PC-3 (cell line): ENCODE data around the gene MCF2L2. TPM values are rescaled to one million over a fixed set of nuclear protein-coding genes. Genes with fewer than 3 reads are reported as not detected.

Experiments
- ATAC-seq: fragments of 200-7000 bp; cut with Tn5 transposase; 2 replicates; pipeline ENCODE4 v1.9.1; 2020; ENCODE audit warnings: mild to moderate bottlenecking, moderate library complexity
- BruUV-seq: library from RNA; stranded (reverse); fragments of 400-500 nt; replicated peaks from 2 replicates; lab custom pipeline; 2021; lab: Mats Ljungman, UMichigan
- CTCF ChIA-PET: fragments of 300-600 bp; sonication (Branson Sonifier 250); formaldehyde crosslinking; loops from one replicate; lab custom pipeline; 2022; ENCODE audit warnings: antibody characterized with exemption; lab: Charles Lee
- POLR2A ChIA-PET: fragments of 300-600 bp; sonication (Branson Sonifier 250); formaldehyde crosslinking; loops from one replicate; lab custom pipeline; 2022; ENCODE audit warnings: antibody characterized with exemption; ENCODE audit not compliant: unreplicated experiment; lab: Charles Lee
- DNase-seq: peaks from one replicate; pipeline ENCODE4 v3.0.0-alpha.2; 2015
- H2AFZ ChIP-seq: fragments of 300-600 bp; sonication (generic); 2 replicates; pipeline ENCODE4 v1.6.0; 2016; ENCODE audit warnings: antibody characterized with exemption, low read length
- H3F3A ChIP-seq: fragments of 300-600 bp; sonication (generic); one replicate; pipeline ENCODE4 v1.6.0; 2017; ENCODE audit warnings: antibody characterized with exemption, low read length, control low read depth, mild to moderate bottlenecking; ENCODE audit not compliant: unreplicated experiment
- H3K27ac ChIP-seq: fragments of 300-600 bp; sonication (generic); 2 replicates; pipeline ENCODE4 v1.5.1; 2016; ENCODE audit warnings: mild to moderate bottlenecking, low read length
- H3K27me3 ChIP-seq: fragments of 300-600 bp; sonication (generic); 2 replicates; pipeline ENCODE4 v1.6.1; 2016; ENCODE audit warnings: low read length, mixed read lengths
- H3K36me3 ChIP-seq: fragments of 300-600 bp; sonication (generic); 2 replicates; pipeline ENCODE4 v1.6.1; 2016; ENCODE audit warnings: low read depth, mixed run types, low read length, mixed read lengths
- H3K4me1 ChIP-seq: fragments of 300-600 bp; sonication (generic); 2 replicates; pipeline ENCODE4 v1.5.1; 2016; ENCODE audit warnings: low read length; ENCODE audit not compliant: insufficient read depth
- H3K4me2 ChIP-seq: fragments of 300-600 bp; sonication (generic); 2 replicates; pipeline ENCODE4 v1.6.0; 2016; ENCODE audit warnings: low read length
- H3K4me3 ChIP-seq: fragments of 300-600 bp; sonication (generic); 2 replicates; pipeline ENCODE4 v1.5.1; 2016; ENCODE audit warnings: mild to moderate bottlenecking, low read length, mixed read lengths
- H3K79me2 ChIP-seq: fragments of 300-600 bp; sonication (generic); 2 replicates; pipeline ENCODE4 v1.6.1; 2017; ENCODE audit warnings: low read length, mixed read lengths
- H3K9ac ChIP-seq: fragments of 300-600 bp; sonication (generic); 2 replicates; pipeline ENCODE4 v1.6.0; 2016; ENCODE audit warnings: mild to moderate bottlenecking, low read length
- H3K9me2 ChIP-seq: fragments of 300-600 bp; sonication (generic); replicated peaks from 2 replicates; pipeline ENCODE4 v1.6.1; 2016; ENCODE audit warnings: mixed run types, low read length, mixed read lengths
- H3K9me3 ChIP-seq: fragments of 300-600 bp; sonication (generic); 2 replicates; pipeline ENCODE4 v1.6.1; 2016; ENCODE audit warnings: low read length, mixed read lengths
- H4K20me1 ChIP-seq: fragments of 300-600 bp; sonication (generic); 2 replicates; pipeline ENCODE4 v1.6.1; 2016; ENCODE audit warnings: low read length, mixed read lengths
- CTCF ChIP-seq: fragments of 300-600 bp; sonication (generic); conservative IDR thresholded peaks from 2 replicates; pipeline ENCODE4 v1.5.1; 2017; ENCODE audit warnings: antibody characterized with exemption, low read depth, mild to moderate bottlenecking, low read length
- EZH2 ChIP-seq: fragments of 300-600 bp; sonication (generic); IDR thresholded peaks from one replicate; pipeline ENCODE4 v1.6.1; 2017; ENCODE audit warnings: antibody characterized with exemption, mild to moderate bottlenecking, low read length; ENCODE audit not compliant: unreplicated experiment
- EZH2phosphoT487 ChIP-seq: fragments of 300-600 bp; sonication (generic); IDR thresholded peaks from 2 replicates; pipeline ENCODE4 v1.6.1; 2018; ENCODE audit warnings: mild to moderate bottlenecking, antibody characterized with exemption, low read length, borderline replicate concordance
- intact Hi-C: fragments of 100-400 bp; cut with micrococcal nuclease; formaldehyde crosslinking; loops from 2 replicates; pipeline ENCODE4 v1.9.0; 2023
- total RNA-seq: library from RNA; depleted of rRNA; stranded (reverse); fragments of >200 nt; gene quantifications from 2 replicates; pipeline ENCODE4 v1.2.3, GENCODE V29; 2014

Gene MCF2L2
- total RNA-seq, 1 experiment from 2014 or later: 3.6 TPM

DNA sequence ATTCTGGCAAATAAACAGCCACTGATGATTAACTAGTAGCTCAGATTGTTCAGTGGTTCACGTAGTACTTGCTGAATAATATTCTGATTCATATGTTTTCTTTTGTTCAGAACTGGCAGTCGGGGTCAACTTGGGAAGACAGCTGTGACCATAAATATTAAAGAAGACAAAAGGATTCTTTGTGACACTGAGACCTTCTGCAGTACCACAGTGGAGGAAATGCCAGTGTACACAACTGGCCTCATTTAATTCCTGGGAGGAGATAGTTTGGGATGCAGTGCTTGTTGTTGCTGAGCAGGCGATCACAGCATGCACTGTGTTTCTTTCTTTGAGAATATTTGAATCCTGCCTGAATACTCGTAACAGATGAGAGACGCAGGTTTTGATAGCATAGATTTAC is 26.7 kb upstream of the MCF2L2 start:
- H3K27ac ChIP-seq: peak overlapping the region; percentile 65
- POLR2A ChIA-PET: no interaction called here

GRCh38 chr3:183454064-183454463 is 25.6 kb upstream of the MCF2L2 start:
- ChIA-PET CTCF (no interaction called here), POLR2A (no interaction called here)
- Histone ChIP-seq H2AFZ (no peak overlapping the region), H3K4me1 (peaks cover 20% of the 10 kb centered on the region), H3K9ac (no peak overlapping the region), H4K20me1 (no peaks in the 10 kb centered on the region), H3K79me2 (no peaks in the 10 kb centered on the region), H3K9me2 (no peaks in the 10 kb centered on the region), H3K9me3 (no peaks in the 10 kb centered on the region), H3K27ac (0 out of 2 replicates have a peak overlapping the region, but pooled peaks have one; percentile 65), H3F3A (no peaks in the 10 kb centered on the region), H3K36me3 (no peaks in the 10 kb centered on the region), H3K4me3 (no peak overlapping the region), H3K27me3 (no peaks in the 10 kb centered on the region), H3K4me2 (no peak overlapping the region)
- TF ChIP-seq EZH2: no peak
- no peak for TF ChIP-seq CTCF
- no peak for TF ChIP-seq EZH2phosphoT487
- intact Hi-C loops: no loop called here
- ATAC-seq (no peak), DNase-seq (no peak)
- no TSS peak for BruUV-seq

More for the DNA sequence above, 26.7 kb upstream of the MCF2L2 start:
- no peaks in the 10 kb centered on the region for H3K9me2 ChIP-seq
- H2AFZ ChIP-seq: peak overlapping the region; percentile 21; the same call in 1 of the 2 replicates
- intact Hi-C loops: no loop called here
- H3K9ac ChIP-seq: 0 out of 2 replicates have a peak overlapping the region, but pooled peaks have one; percentile 6
- peak overlapping the region; percentile 64 for H3K4me2 ChIP-seq
- H4K20me1 ChIP-seq: no peaks in the 10 kb centered on the region
- ATAC-seq (peak; percentile 97), DNase-seq (peak; percentile 83)
- no peak overlapping the region for H3K4me3 ChIP-seq
- peaks cover 17% of the 10 kb centered on the region for H3K4me1 ChIP-seq
- BruUV-seq: no TSS peak
- no peaks in the 10 kb centered on the region for H3K79me2 ChIP-seq
- no peaks in the 10 kb centered on the region for H3F3A ChIP-seq
- H3K27me3 ChIP-seq: no peaks in the 10 kb centered on the region
- H3K36me3 ChIP-seq: no peaks in the 10 kb centered on the region
- CTCF ChIA-PET: interaction anchor here (0.7 to 1.0 kb wide), 2 partner anchors 309 to 312 kb away, joined by 3 to 4 read pairs; no protein-coding TSS in a partner anchor
- TF ChIP-seq EZH2 (no peak), CTCF (no peak), EZH2phosphoT487 (no peak)
- H3K9me3 ChIP-seq: no peaks in the 10 kb centered on the region

- H4K20me1 ChIP-seq: no peaks in the 10 kb centered on the region
- no TSS peak for BruUV-seq
- no peaks in the 10 kb centered on the region for H3F3A ChIP-seq
- H3K79me2 ChIP-seq: peaks cover 9% of the 10 kb centered on the region
- CTCF ChIA-PET: no interaction called here
- H3K4me2 ChIP-seq: peak overlapping the region; percentile 100; the same call in 1 of the 2 replicates
- no peaks in the 10 kb centered on the region for H3K9me2 ChIP-seq
- H3K4me3 ChIP-seq: no peak overlapping the region
- intact Hi-C loops: no loop called here
- POLR2A ChIA-PET: no interaction called here
- no peak overlapping the region for H2AFZ ChIP-seq
- TF ChIP-seq EZH2phosphoT487 (no peak), CTCF (no peak), EZH2 (no peak)
- H3K27me3 ChIP-seq: no peaks in the 10 kb centered on the region
- ATAC-seq (no peak), DNase-seq (no peak)
- H3K4me1 ChIP-seq: peaks cover 22% of the 10 kb centered on the region
- no peaks in the 10 kb centered on the region for H3K36me3 ChIP-seq
- H3K27ac ChIP-seq: no peak overlapping the region
- no peaks in the 10 kb centered on the region for H3K9me3 ChIP-seq
- no peak overlapping the region for H3K9ac ChIP-seq
These were observed 21.4 kb upstream of the MCF2L2 start for GRCh38 chr3:183449791-183450190.
